Testis (tissue), 2 donors: ENCODE measurements around the gene MTRF1L.

Source experiments
- CTCF ChIP-seq, 3 experiments: fragments of 450-650 bp in 2 of 3; fragments of 200-600 bp in 1 of 3; sonication (generic) in 1 of 3; IDR thresholded peaks; one replicate each; pipeline ENCODE4 v1.5.1; 2016 to 2019; ENCODE audit warnings: antibody characterized with exemption in 3 of 3, mild to moderate bottlenecking in 2 of 3, moderate library complexity in 1 of 3
- POLR2A ChIP-seq: fragments of 450-650 bp; IDR thresholded peaks from one replicate; pipeline ENCODE4 v1.6.1; 2017; ENCODE audit warnings: antibody characterized with exemption, mild to moderate bottlenecking, moderate library complexity

- TF ChIP-seq CTCF (IDR thresholded peaks at IDR 0.05), result no peak
- TF ChIP-seq POLR2A, result no peak
Measured at GRCh38 chr6:152950240-152950639, 52.3 kb downstream of the MTRF1L start.
